Loucy (cell line): ENCODE results near the gene SEC61B.
A peak's percentile ranks its signal among the peaks of the same experiment; 100 is the strongest.

Experiments used
- H2AFZ ChIP-seq: fragments of 200-600 bp; sonication (generic); 2 replicates; pipeline ENCODE4 v1.6.0; 2016; ENCODE audit warnings: antibody characterized with exemption, mild to moderate bottlenecking, low read length, moderate library complexity
- H3F3A ChIP-seq: fragments of 200-600 bp; 2 replicates; pipeline ENCODE4 v1.6.0; 2016; ENCODE audit warnings: antibody characterized with exemption, low read depth, mild to moderate bottlenecking
- H3K27me3 ChIP-seq: fragments of 200-600 bp; sonication (generic); 2 replicates; pipeline ENCODE4 v1.6.1; 2014; ENCODE audit warnings: low read length, mild to moderate bottlenecking; ENCODE audit not compliant: insufficient read depth, poor library complexity, severe bottlenecking
- H3K36me3 ChIP-seq: fragments of 200-600 bp; sonication (generic); 2 replicates; pipeline ENCODE4 v1.6.1; 2016; ENCODE audit warnings: low read length; ENCODE audit not compliant: insufficient read depth
- H3K4me1 ChIP-seq: fragments of 200-600 bp; sonication (generic); 2 replicates; pipeline ENCODE4 v1.5.1; 2014; ENCODE audit warnings: low read length, mild to moderate bottlenecking; ENCODE audit not compliant: insufficient read depth, poor library complexity, severe bottlenecking
- H3K4me2 ChIP-seq: fragments of 200-600 bp; sonication (generic); 2 replicates; pipeline ENCODE4 v1.6.0; 2014; ENCODE audit warnings: antibody characterized with exemption, low read length, low read depth, mild to moderate bottlenecking; ENCODE audit not compliant: poor library complexity, severe bottlenecking
- H3K4me3 ChIP-seq: fragments of 200-600 bp; sonication (generic); 2 replicates; pipeline ENCODE4 v1.5.1; 2014; ENCODE audit warnings: low read length, mild to moderate bottlenecking, mixed read lengths; ENCODE audit not compliant: poor library complexity, severe bottlenecking
- H3K79me2 ChIP-seq: fragments of 200-600 bp; sonication (generic); 2 replicates; pipeline ENCODE4 v1.6.1; 2014; ENCODE audit warnings: low read length; ENCODE audit not compliant: insufficient read depth
- H3K9ac ChIP-seq: fragments of 200-600 bp; sonication (generic); 2 replicates; pipeline ENCODE4 v1.6.0; 2014; ENCODE audit warnings: mild to moderate bottlenecking, low read depth, low read length, moderate library complexity; ENCODE audit not compliant: poor library complexity, severe bottlenecking
- H3K9me2 ChIP-seq: fragments of 200-600 bp; sonication (generic); replicated peaks from 2 replicates; pipeline ENCODE4 v1.6.1; 2016; ENCODE audit warnings: low read depth, low read length, mixed read lengths
- H3K9me3 ChIP-seq: fragments of 200-600 bp; sonication (generic); 2 replicates; pipeline ENCODE4 v1.6.1; 2014; ENCODE audit warnings: mild to moderate bottlenecking, antibody characterized with exemption, low read length, low read depth; ENCODE audit not compliant: insufficient read depth
- H4K20me1 ChIP-seq: fragments of 200-600 bp; sonication (generic); 2 replicates; pipeline ENCODE4 v1.6.0; 2014; ENCODE audit warnings: antibody characterized with exemption, low read length, mild to moderate bottlenecking; ENCODE audit not compliant: insufficient read depth, poor library complexity, severe bottlenecking
- CTCF ChIP-seq: fragments of 200-600 bp; sonication (generic); conservative IDR thresholded peaks from 2 replicates; pipeline ENCODE4 v1.5.1; 2014; ENCODE audit warnings: mild to moderate bottlenecking, antibody characterized with exemption, low read length
- EZH2phosphoT487 ChIP-seq: fragments of 200-600 bp; IDR thresholded peaks from 2 replicates; pipeline ENCODE4 v1.6.1; 2018; ENCODE audit warnings: antibody characterized with exemption, mild to moderate bottlenecking, moderate library complexity, borderline replicate concordance

The SEC61B gene

GRCh38 chr9:99182356-99182755 lies 39.7 kb upstream of the SEC61B start:
- H3K4me2 ChIP-seq = peak overlapping the region; percentile 27
- H3K4me1 ChIP-seq = peaks cover 56% of the 10 kb centered on the region
- TF ChIP-seq CTCF = no peak
- TF ChIP-seq EZH2phosphoT487 = no peak

GRCh38 chr9:99183616-99184015 lies 38.5 kb upstream of the SEC61B start:
- Histone ChIP-seq H3F3A (0 out of 2 replicates have a peak, but pooled peaks cover 4% of the 10 kb centered on the region), H3K4me1 (peaks cover 59% of the 10 kb centered on the region), H4K20me1 (no peaks in the 10 kb centered on the region), H3K4me2 (no peak overlapping the region), H3K4me3 (no peak overlapping the region), H3K9me2 (no peaks in the 10 kb centered on the region), H2AFZ (no peak overlapping the region), H3K9ac (no peak overlapping the region), H3K79me2 (no peaks in the 10 kb centered on the region), H3K9me3 (no peaks in the 10 kb centered on the region), H3K36me3 (no peaks in the 10 kb centered on the region), H3K27me3 (no peaks in the 10 kb centered on the region)
- TF ChIP-seq EZH2phosphoT487 (no peak), CTCF (no peak)

More at GRCh38 chr9:99182356-99182755, 39.7 kb upstream of the SEC61B start:
- Histone ChIP-seq H3K9me3 (no peaks in the 10 kb centered on the region), H3K9ac (no peak overlapping the region), H3K9me2 (no peaks in the 10 kb centered on the region), H3K4me3 (no peak overlapping the region), H3K79me2 (no peaks in the 10 kb centered on the region), H3F3A (0 out of 2 replicates have a peak, but pooled peaks cover 4% of the 10 kb centered on the region), H3K27me3 (no peaks in the 10 kb centered on the region), H3K36me3 (no peaks in the 10 kb centered on the region), H2AFZ (no peak overlapping the region), H4K20me1 (no peaks in the 10 kb centered on the region)

GRCh38 chr9:99184110-99184474 lies 38.0 kb upstream of the SEC61B start:
- Histone ChIP-seq H3K79me2 (no peaks in the 10 kb centered on the region), H4K20me1 (no peaks in the 10 kb centered on the region), H3K36me3 (no peaks in the 10 kb centered on the region), H3K4me2 (no peak overlapping the region), H2AFZ (no peak overlapping the region), H3K9me3 (no peaks in the 10 kb centered on the region), H3F3A (0 out of 2 replicates have a peak, but pooled peaks cover 4% of the 10 kb centered on the region), H3K4me3 (no peak overlapping the region), H3K4me1 (peaks cover 59% of the 10 kb centered on the region), H3K9me2 (no peaks in the 10 kb centered on the region), H3K27me3 (no peaks in the 10 kb centered on the region), H3K9ac (no peak overlapping the region)
- TF ChIP-seq EZH2phosphoT487 = no peak
- TF ChIP-seq CTCF = no peak
